ENCODE measurements around the gene WWC1.
"Not testable (repeated sequence)": the region's sequence is repeated elsewhere in the genome, so short reads cannot be mapped to it uniquely, and the experiment has no call there.

Gene WWC1

GRCh38 chr5:168307925-168308584 lies 16.6 kb downstream of the WWC1 start:
- no peak for DNase-seq (ENCODE audit: low read depth, low spot score)

- DNase-seq (ENCODE audit: low read depth, low spot score) = no peak
Observed at GRCh38 chr5:168308976-168309598, 17.6 kb downstream of the WWC1 start.

GRCh38 chr5:168310541-168310940 lies 19.1 kb downstream of the WWC1 start:
- not testable (repeated sequence) for DNase-seq (ENCODE audit: low read depth, low spot score)

- no peak for DNase-seq (ENCODE audit: low read depth, low spot score)
Observed at GRCh38 chr5:168311061-168311566, 19.7 kb downstream of the WWC1 start.

- DNase-seq (ENCODE audit: low read depth, low spot score) = no peak
Observed at GRCh38 chr5:168312606-168313295, 21.3 kb downstream of the WWC1 start.

GRCh38 chr5:168313596-168314204 lies 22.3 kb downstream of the WWC1 start:
- no peak for DNase-seq (ENCODE audit: low read depth, low spot score)

- no peak for DNase-seq (ENCODE audit: low read depth, low spot score)
Observed at GRCh38 chr5:168314735-168315411, 23.4 kb downstream of the WWC1 start.

GRCh38 chr5:168315416-168316138 lies 24.1 kb downstream of the WWC1 start:
- no peak for DNase-seq (ENCODE audit: low read depth, low spot score)

GRCh38 chr5:168316139-168316578 lies 24.7 kb downstream of the WWC1 start:
- DNase-seq (ENCODE audit: low read depth, low spot score) = no peak

- no peak for DNase-seq (ENCODE audit: low read depth, low spot score)
Observed at GRCh38 chr5:168317096-168317520, 25.7 kb downstream of the WWC1 start.

GRCh38 chr5:168317521-168318147 lies 26.2 kb downstream of the WWC1 start:
- DNase-seq (ENCODE audit: low read depth, low spot score) = no peak

GRCh38 chr5:168318240-168318639 lies 26.8 kb downstream of the WWC1 start:
- DNase-seq (ENCODE audit: low read depth, low spot score) = no peak

GRCh38 chr5:168319774-168320173 lies 28.3 kb downstream of the WWC1 start:
- no peak for DNase-seq (ENCODE audit: low read depth, low spot score)

- DNase-seq (ENCODE audit: low read depth, low spot score) = no peak
Observed at GRCh38 chr5:168320805-168321204, 29.4 kb downstream of the WWC1 start.

GRCh38 chr5:168324859-168325630 lies 33.6 kb downstream of the WWC1 start:
- no peak for DNase-seq (ENCODE audit: low read depth, low spot score)

- no peak for DNase-seq (ENCODE audit: low read depth, low spot score)
Observed at GRCh38 chr5:168327019-168327421, 35.6 kb downstream of the WWC1 start.

GRCh38 chr5:168327451-168327850 lies 36.0 kb downstream of the WWC1 start:
- DNase-seq (ENCODE audit: low read depth, low spot score) = no peak

GRCh38 chr5:168327994-168328393 lies 36.5 kb downstream of the WWC1 start:
- DNase-seq (ENCODE audit: low read depth, low spot score) = no peak

- no peak for DNase-seq (ENCODE audit: low read depth, low spot score)
Observed at GRCh38 chr5:168328814-168329213, 37.4 kb downstream of the WWC1 start.

GRCh38 chr5:168329302-168329701 lies 37.9 kb downstream of the WWC1 start:
- DNase-seq (ENCODE audit: low read depth, low spot score) = no peak
